Measurements from ENCODE around the gene SYT8. TPM values are rescaled to one million over a fixed set of nuclear protein-coding genes. Genes with fewer than 3 reads are reported as not detected.

The SYT8 gene
- total RNA-seq, 2 experiments from 2014 or later: not detected

Small RNA genes within 50 kb of the gene (microRNA-seq; reads per million reads assigned to microRNA genes)
- gene MIR4298 (not detected), gene MIR7847 (not detected)

Other genes with a start within 250 kb of the SYT8 start
- not detected for gene KRTAP5-1, start 249.7 kb upstream of the SYT8 start, total RNA-seq
- gene KRTAP5-2, start 236.7 kb upstream of the SYT8 start, total RNA-seq: not detected
- not detected for gene KRTAP5-3, start 226.5 kb upstream of the SYT8 start, total RNA-seq
- gene KRTAP5-4, start 212.9 kb upstream of the SYT8 start, total RNA-seq: not detected
- not detected for gene KRTAP5-5, start 205.2 kb upstream of the SYT8 start, total RNA-seq
- gene KRTAP5-6, start 137.8 kb upstream of the SYT8 start, total RNA-seq: not detected
- 1 to 10 TPM in 1 of 2 experiments, under 1 TPM in 1; 0.63 to 1.0 TPM for gene IFITM10, start 84.4 kb upstream of the SYT8 start, total RNA-seq
- gene CTSD, start 71.1 kb upstream of the SYT8 start, total RNA-seq: 100 to 1,000 TPM; 153 to 172 TPM
- under 1 TPM in 1 of 2 experiments, not detected in 1; 0.50 TPM for gene TNNI2, start 4.0 kb downstream of the SYT8 start, total RNA-seq
- 100 to 1,000 TPM; 463 to 477 TPM for gene LSP1, start 18.1 kb downstream of the SYT8 start, total RNA-seq
- under 1 TPM in 1 of 2 experiments, not detected in 1; 0.08 TPM for gene PRR33, start 56.9 kb downstream of the SYT8 start, total RNA-seq
- gene TNNT3, start 84.7 kb downstream of the SYT8 start, total RNA-seq: 1 to 10 TPM; 2.6 to 2.8 TPM
- 100 to 1,000 TPM; 109 to 110 TPM for gene MRPL23, start 112.3 kb downstream of the SYT8 start, total RNA-seq
- not detected for gene H19, start 162.9 kb downstream of the SYT8 start, total RNA-seq

All from activated CD8-positive, alpha-beta T cell treated with anti-CD3 and anti-CD28 coated beads, Interleukin-2, amount 10 ng/mL, durations not matched to agents 7 days and 5 days (primary cell).